GM12891 (cell line): Measurements from ENCODE around the gene UGT1A6.

ENCODE experiments used
- DNase-seq: peaks from one replicate; pipeline ENCODE4 v3.0.0; 2011; ENCODE audit warnings: low spot score; ENCODE audit not compliant: insufficient read length
- FAIRE-seq: peaks from 2 replicates; lab custom pipeline; 2011; peaks lifted over from hg19 to GRCh38; lab: Jason Lieb, UNC
- PAX5 ChIP-seq: IDR thresholded peaks from 2 replicates; pipeline ENCODE4 v1.6.1; 2011; ENCODE audit warnings: low read length, moderate library complexity, mild to moderate bottlenecking; ENCODE audit not compliant: insufficient read depth, severe bottlenecking
- POLR2A ChIP-seq: IDR thresholded peaks from 2 replicates; pipeline ENCODE4 v1.6.1; 2011; ENCODE audit warnings: low read depth, low read length, control low read depth
- POLR2AphosphoS5 ChIP-seq: IDR thresholded peaks from 2 replicates; pipeline ENCODE4 v1.6.1; 2011; ENCODE audit warnings: low read depth, low read length, control low read depth
- POU2F2 ChIP-seq: IDR thresholded peaks from 2 replicates; pipeline ENCODE4 v1.6.1; 2011; ENCODE audit warnings: low read depth, mild to moderate bottlenecking, control low read depth, low read length, moderate library complexity
- SPI1 ChIP-seq: IDR thresholded peaks from 2 replicates; pipeline ENCODE4 v1.6.1; 2011; ENCODE audit warnings: low read depth, low read length, control low read depth
- TAF1 ChIP-seq: IDR thresholded peaks from 2 replicates; pipeline ENCODE4 v1.6.1; 2011; ENCODE audit warnings: low read depth, low read length, control low read depth

Gene UGT1A6

GRCh38 chr2:233684640-233685039, 8.1 kb upstream of the UGT1A6 start:
- no peak for FAIRE-seq
- TF ChIP-seq SPI1 (no peak), TAF1 (no peak), POLR2AphosphoS5 (no peak), POU2F2 (no peak), POLR2A (no peak), PAX5 (no peak)

GRCh38 chr2:233686928-233687327, 5.8 kb upstream of the UGT1A6 start:
- TF ChIP-seq PAX5: no peak
- TF ChIP-seq POLR2A: no peak
- no peak for TF ChIP-seq POU2F2
- no peak for TF ChIP-seq POLR2AphosphoS5
- TF ChIP-seq TAF1: no peak
- TF ChIP-seq SPI1: no peak
- DNase-seq: no peak
- no peak for FAIRE-seq

More at GRCh38 chr2:233684640-233685039, 8.1 kb upstream of the UGT1A6 start:
- DNase-seq: no peak

GRCh38 chr2:233688341-233688740, 4.3 kb upstream of the UGT1A6 start:
- TF ChIP-seq POU2F2 (no peak), POLR2AphosphoS5 (no peak), POLR2A (no peak), SPI1 (no peak), PAX5 (no peak), TAF1 (no peak)
- DNase-seq: no peak
- no peak for FAIRE-seq

GRCh38 chr2:233689031-233689430, 3.7 kb upstream of the UGT1A6 start:
- DNase-seq: no peak
- TF ChIP-seq POLR2AphosphoS5 (no peak), TAF1 (no peak), PAX5 (no peak), POLR2A (no peak), POU2F2 (no peak), SPI1 (no peak)
- FAIRE-seq: no peak

GRCh38 chr2:233689501-233689900, 3.2 kb upstream of the UGT1A6 start:
- FAIRE-seq (no peak), DNase-seq (no peak)
- TF ChIP-seq SPI1 (no peak), PAX5 (no peak), POLR2AphosphoS5 (no peak), POLR2A (no peak), TAF1 (no peak)

- FAIRE-seq (no peak), DNase-seq (no peak)
- TF ChIP-seq POU2F2 (no peak), TAF1 (no peak), PAX5 (no peak), POLR2AphosphoS5 (no peak), SPI1 (no peak), POLR2A (no peak)
Observed at GRCh38 chr2:233690444-233690843, 2.2 kb upstream of the UGT1A6 start.

GRCh38 chr2:233691443-233692433, 952 bp upstream of the UGT1A6 start:
- no peak for TF ChIP-seq POU2F2
- TF ChIP-seq POLR2A: no peak
- DNase-seq (no peak), FAIRE-seq (no peak)

- TF ChIP-seq PAX5 (no peak), POLR2A (no peak), TAF1 (no peak), SPI1 (no peak), POLR2AphosphoS5 (no peak), POU2F2 (no peak)
- FAIRE-seq (no peak), DNase-seq (no peak)
Observed at GRCh38 chr2:233693963-233694362, 1.3 kb downstream of the UGT1A6 start.

- no peak for FAIRE-seq
- TF ChIP-seq POU2F2 (no peak), POLR2A (no peak), POLR2AphosphoS5 (no peak), TAF1 (no peak), SPI1 (no peak), PAX5 (no peak)
- DNase-seq: no peak
Observed at GRCh38 chr2:233698740-233699139, 6.0 kb downstream of the UGT1A6 start.

- FAIRE-seq: no peak
- no peak for TF ChIP-seq PAX5
- TF ChIP-seq POLR2A: no peak
- TF ChIP-seq POLR2AphosphoS5: no peak
- TF ChIP-seq TAF1: no peak
- TF ChIP-seq SPI1: no peak
- no peak for TF ChIP-seq POU2F2
- no peak for DNase-seq
Observed at GRCh38 chr2:233699424-233700027, 6.8 kb downstream of the UGT1A6 start.
